Measurements from ENCODE around the gene ITIH3.

The ITIH3 gene

DNA sequence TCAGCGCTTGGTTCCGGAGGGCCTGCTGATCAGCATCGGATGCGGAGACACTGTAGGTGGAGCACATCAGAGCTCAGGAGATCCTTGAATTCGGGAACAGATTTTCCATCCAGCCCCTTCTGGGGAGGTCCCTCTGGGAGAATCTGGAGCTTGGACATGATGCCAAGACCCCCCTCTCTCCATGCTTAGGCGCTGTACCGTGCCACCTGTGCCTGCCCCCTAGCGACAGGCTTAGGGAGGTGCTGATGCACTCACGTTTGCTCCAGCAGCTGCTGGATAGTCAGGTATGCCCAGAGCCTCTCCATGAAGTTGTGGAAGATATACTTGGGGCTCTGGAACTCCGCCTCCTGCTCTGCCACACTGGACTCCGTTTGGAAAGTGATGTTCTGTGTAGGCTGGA is 26.1 kb downstream of the ITIH3 start:
- DNase-seq (ENCODE audit: extremely low read depth in 1 of 2, low read depth in 1 of 2): no peak

DNA sequence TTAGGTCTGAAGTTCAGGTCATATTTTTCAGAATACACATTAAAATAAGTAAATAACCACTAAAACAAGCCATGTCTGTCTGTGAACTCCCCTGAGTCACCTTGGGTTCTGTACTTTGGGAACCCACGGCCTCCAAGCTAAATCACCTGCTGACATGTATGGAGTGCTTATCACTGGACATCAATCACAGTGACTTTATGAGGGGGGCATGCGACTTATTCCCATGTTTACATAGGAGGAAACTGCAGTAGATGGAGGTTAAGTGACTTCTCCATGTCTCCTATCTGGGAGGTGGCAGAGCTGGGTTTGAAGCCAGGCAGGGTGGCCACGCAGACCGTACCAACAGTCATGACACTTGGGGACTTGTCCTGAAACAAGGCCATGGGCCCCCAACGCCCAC is 27.8 kb downstream of the ITIH3 start:
- DNase-seq (ENCODE audit: extremely low read depth in 1 of 2, low read depth in 1 of 2): no peak

DNA sequence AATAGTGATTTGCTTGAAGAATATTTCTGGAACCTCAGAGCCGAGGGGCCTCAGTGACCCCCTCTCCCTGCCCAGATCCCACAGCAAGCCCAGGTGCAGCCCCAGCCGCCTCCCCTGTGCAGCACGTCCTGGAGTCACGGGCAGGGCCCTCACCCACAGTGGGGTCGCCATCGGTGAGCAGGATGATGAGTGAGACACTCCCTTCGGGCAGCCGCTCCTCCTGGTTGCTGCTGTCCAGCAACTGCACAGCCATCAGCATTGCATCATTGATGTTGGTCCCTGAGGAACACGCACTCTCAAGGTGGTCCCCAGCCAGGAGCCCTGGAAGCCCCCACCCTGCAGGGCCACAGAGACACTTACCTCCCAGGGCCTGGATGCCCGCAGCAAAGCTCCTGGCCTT is 29.4 kb downstream of the ITIH3 start:
- no peak for DNase-seq (ENCODE audit: extremely low read depth in 1 of 2, low read depth in 1 of 2)

DNA sequence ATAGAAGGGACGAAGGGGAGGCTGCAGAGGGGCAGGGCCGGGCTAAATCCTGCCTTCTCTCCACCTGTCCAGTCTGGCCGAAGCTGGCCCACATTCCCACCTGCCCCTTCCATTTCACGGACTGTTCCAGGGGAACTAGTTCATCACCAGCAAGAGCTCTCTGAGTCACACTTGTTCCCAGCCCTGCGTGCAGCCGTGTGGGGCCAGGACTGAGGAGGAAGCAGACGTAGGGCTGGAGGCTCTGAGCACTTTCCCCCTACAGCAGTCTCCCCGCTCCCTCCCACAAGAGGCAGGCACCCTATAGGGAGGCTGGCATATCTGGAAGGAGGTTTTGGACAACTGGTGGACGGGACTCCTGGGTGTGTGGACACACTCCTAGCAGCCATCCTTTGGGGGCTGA is 32.8 kb downstream of the ITIH3 start:
- DNase-seq (ENCODE audit: extremely low read depth in 1 of 2, low read depth in 1 of 2): no peak

DNA sequence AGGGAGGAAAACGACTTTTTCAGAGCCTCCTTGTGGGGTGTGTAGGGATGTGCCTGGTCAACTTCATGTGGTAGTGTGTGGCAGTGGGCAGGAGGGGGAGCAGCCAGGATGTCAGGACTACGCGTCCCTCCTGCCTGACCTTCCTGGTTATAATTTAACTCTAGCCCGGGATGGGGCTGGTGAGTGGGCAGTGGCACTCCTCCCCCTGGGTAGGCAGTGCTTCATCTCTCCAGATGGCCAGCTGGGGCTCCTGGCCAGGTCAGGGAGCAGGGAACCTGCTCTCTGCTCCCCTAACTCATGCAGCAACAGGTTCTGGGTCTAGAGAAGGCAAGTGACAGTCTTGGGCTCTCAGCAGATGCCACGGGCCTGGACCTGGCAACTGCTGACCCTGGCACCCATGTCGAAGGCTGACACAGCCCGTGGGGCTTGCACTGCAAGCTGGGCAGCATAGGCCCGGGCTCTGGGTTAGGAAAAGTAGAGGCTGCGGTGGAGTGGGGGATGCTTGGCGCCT is 33.3 kb downstream of the ITIH3 start:
- DNase-seq (ENCODE audit: extremely low read depth in 1 of 2, low read depth in 1 of 2): no peak

DNA sequence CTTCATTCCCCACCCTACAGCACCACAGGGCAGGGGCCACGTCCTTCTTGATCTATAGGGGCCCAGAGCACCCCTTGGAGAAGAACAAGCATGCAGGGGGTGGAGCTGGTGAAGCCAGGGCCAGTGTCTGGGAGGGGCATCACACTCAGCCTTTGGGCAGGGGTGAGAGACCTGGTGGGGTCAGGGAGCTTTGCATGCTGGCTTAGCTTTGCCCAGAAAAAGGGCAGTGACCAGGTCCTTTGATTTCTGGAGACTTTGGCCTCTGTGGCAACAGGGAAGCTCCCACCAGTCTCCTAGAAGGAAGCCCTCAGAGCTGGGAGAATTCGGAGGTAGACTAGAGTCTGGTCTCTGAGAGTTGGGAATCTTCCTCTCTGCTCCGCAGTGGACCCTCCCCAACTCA is 34.9 kb downstream of the ITIH3 start:
- no peak for DNase-seq (ENCODE audit: extremely low read depth in 1 of 2, low read depth in 1 of 2)

DNA sequence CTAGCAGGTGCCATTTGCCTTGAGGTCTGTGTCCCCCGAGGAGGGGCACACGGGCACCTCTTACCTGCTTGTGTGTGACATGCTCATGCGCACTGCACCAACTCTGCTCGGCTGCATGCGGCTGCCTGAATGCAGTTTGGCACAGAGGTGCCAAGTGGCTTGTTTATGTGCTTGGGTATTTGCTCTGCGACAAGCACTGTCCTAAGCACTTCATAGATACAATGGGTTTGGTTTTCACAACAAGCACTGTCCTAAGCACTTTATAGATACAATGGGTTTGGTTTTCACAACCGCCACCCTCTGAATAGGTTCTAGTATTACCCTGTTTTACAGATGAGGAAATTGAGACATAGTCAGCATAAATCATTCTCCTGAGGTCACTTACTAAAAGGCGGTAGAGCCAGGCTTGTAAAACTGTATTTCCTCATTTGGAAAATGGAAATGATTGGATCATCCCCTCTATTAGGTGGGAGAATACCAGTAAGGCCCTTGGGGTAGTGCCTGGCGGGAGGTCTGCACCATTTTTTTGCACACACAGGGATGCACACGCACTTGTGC is 35.4 kb downstream of the ITIH3 start:
- no peak for DNase-seq (ENCODE audit: extremely low read depth in 1 of 2, low read depth in 1 of 2)

DNA sequence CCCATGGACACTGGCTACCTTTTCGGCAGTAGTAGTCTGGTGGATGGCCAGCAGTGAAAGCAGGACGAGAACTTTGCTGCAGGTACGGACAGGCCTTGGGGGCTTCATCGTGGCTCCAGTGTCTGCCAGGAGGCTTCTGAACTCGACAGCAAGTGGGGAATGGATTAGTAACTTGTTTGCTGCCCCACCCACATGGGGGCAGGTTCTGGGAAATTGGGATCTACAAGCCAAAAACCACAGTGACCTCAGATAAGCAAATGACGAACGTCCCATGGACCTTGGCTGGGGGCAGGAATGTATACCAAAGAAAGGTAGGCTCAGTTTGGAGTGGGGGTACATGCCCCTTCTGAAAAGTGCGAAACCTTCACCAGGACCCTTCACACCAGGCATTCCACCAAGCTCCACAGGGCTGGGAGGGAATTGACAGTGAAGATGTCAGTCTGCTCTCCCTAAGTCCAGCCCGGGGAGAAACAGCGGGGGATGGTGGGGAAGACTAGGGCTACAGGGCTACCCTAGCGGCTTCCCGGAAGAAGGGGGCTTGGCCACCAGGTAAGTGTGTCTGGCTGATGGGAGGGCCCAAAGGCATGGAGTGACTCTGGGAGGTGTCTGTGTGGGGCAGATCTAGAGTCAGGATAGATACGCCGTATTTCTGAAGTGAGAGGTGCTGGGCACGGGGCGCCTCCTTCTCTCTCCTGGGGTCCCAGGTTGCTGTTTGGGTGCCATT is 36.1 kb downstream of the ITIH3 start, which contains the start of gene ITIH4:
Gene ITIH4, minus strand, starts transcription at position 138 of the 724 bp plus-strand sequence. Its CDS starts 30 bp downstream, at position 108.
- no peak for DNase-seq (ENCODE audit: extremely low read depth in 1 of 2, low read depth in 1 of 2)

DNA sequence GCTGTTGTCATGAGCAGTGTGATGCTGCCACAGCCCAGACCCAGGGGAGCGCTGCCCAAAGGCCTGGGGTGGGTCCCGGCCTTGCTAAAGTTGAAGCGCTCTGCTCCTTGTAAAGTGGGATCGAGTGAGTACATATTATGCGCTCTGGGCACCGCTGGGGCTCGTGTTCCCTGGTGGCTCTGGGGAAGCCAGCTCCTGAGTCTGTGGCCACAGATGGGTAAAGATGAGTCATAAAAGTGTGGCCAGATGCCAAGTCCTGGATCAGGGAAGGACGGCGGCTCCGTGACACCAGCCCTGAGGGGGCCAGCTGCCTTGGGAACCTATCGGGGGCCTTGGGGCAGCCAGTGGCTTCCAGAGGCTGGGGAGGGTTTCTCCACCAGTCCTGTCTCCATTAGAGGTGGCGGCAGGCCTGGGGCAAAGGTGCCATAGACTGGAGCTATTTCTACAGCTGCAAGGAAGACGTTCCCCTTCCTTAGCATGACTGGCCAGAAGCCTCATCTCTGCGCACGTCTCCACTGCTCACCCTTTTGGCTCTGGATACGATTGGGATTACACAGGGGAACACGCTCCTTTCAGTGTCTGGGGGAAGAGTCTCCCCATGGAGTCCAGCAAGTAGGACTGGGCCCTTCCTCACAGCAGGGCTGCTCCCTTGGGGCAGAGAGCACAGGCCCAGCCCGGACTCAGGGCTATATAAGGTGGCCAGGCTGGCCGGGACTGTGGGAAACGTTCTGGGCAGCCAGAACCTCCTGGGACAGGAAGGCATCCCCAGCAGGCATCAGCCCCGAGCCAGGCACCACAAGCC is 37.1 kb downstream of the ITIH3 start:
- no peak for DNase-seq (ENCODE audit: extremely low read depth in 1 of 2, low read depth in 1 of 2)

DNA sequence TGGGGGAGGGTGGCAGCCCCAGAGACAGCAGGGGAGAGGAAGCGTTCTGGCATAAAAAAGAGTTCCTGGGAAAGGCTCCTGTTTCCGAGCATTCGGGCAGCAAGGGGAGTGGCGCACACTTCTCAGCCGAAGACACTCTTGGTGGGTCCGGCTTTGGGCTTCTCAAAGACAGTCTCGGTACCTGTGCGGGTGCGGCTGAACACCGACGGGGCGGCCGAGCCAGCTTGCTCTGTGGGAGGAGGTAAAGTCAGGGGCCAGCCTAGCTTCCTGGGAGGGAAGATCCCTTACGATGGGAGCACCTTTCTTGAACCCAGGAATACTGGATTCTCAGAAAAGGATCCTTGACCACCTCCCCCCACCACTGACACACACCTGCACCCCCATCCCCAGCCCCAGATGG is 38.6 kb downstream of the ITIH3 start:
- no peak for DNase-seq (ENCODE audit: extremely low read depth in 1 of 2, low read depth in 1 of 2)

DNA sequence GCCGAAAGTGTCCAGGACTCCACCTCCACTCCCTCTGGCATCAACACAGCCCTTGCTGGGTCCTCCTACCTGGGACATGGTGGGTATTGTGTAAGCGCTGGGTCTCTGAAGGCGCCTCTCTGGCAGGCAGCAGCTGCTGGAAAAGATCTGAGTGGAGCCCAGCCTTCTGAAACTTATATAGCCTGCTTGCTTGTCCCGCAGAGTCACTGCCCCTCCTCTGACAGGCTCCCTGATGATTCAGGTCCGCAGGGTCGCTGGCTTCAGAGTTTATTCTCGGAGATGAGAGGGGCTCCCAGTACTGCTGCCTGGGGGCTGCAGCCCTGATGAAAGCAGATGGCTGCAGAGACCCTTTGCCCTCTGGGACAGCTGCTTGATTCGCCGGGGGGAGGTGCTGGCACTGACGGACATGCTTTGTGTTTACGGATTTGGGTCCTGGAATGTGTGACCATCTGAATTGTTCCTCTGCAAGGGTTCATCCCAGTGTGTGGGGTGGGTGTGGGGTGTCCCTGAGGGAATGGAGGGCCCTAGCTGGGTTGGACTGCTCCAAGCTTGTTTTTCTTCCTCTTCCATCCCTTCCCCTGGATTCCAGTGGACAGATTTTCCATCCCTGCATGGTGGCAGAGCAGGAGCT is 40.4 kb downstream of the ITIH3 start, which contains the start of gene MUSTN1:
Gene MUSTN1, minus strand, starts transcription at position 149 of the 631 bp plus-strand sequence. Its CDS starts 71 bp downstream, at position 78.
- no peak for DNase-seq (ENCODE audit: extremely low read depth in 1 of 2, low read depth in 1 of 2)

DNA sequence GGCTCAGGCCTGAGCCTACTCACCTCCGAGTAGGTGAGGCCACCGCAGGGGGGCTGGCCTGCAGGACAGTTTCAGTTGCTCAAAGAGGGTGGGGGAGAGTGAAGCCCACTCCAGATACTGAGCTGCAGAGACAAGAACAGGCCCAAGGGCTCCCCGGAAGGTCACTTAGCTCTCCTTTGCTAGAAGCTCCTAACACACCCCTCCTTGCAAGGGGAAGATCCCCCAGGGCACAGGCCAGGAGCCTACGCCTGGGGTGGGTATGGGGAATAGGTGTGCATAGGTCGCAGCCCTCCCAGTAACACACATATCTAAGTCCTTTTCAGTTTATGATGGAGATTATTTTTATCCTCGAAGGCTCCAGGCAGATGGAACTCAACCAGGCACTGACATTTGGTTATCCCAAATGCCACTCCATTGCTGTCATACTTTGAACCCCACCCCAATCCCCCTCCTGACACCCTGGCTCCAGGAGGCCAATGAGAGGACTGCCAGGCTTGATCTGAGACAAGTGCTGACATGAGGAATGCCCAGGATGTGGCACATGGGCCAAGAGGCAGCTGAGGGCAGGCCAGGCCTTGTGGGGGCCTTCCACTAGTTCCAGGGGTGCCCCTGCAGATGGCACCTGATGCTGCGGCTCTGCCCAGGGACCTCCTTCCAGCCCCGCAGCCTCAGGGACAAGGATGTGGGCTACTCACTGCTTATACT is 41.3 kb downstream of the ITIH3 start:
- DNase-seq (ENCODE audit: extremely low read depth in 1 of 2, low read depth in 1 of 2): no peak

DNA sequence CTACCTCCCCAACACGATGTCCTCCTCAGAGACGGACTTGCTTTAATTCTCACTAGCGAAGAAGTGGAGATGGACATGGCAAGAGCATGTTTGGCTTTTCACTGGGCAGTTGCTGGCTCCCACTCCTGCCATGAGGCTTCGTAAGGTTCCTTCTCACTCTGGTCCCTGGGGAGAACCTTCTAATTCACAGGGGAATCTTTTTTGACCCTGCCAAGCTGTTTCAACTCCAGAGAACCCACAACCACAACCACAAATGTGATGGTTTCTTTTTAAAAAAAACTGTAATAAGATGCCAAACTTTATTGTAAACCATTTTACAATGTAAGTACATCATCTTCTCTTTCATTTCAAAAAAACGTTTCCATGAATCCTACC is 41.9 kb downstream of the ITIH3 start:
- DNase-seq (ENCODE audit: extremely low read depth in 1 of 2, low read depth in 1 of 2): no peak

DNA sequence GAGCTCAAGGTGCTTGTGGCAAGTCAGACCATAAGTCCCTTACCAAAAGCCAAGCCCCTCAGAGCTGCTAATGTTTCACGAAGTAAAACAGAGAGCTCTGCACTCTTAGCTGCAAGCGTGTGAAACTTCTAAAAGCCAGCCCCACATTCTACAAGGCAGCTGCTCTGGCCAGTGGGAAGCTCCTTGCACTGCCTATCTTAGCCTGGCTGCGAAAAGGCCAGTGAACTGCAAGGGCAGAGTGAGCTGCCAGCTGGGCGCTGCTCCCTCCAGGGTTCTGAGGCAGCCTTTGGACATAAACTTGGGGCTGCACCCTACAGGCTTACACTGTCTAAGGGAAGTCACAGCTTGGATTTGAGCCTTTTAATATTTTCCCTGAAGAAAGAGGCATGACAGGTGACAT is 42.4 kb downstream of the ITIH3 start:
- DNase-seq (ENCODE audit: extremely low read depth in 1 of 2, low read depth in 1 of 2): no peak

DNA sequence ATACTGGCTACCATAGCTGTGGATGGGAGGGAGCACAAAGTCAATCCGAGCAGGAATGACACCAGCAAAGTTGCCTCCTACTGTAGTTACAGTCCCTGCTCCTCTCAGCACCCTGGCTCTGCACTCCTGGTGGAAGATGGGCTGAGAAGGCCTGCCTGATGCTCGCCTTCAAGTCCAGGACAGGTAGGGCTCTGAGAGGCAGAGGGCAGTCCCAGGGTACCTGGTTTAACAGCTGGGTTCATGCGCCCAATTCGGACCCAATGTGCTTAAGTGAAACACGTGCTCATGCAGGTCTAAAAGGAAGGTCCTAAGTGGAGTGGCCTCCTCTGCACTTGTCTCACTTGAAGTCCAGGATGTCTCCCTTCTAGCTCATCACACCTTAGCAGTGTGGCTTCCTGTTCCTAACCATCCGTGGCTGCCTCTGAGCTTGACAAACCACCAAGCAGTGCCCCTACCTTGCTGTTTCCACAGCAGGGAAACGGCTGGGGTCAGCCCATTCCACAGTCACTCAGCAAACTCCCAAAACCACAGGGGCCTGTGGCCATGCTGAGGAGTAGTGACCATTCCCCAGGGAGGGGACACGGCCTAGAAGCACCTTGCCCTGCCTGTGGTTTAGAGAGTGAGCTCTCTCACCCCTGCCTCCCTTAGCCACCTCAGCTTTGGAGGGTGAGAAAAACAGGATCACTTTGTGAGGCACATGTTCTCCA is 44.1 kb downstream of the ITIH3 start:
- DNase-seq (ENCODE audit: extremely low read depth in 1 of 2, low read depth in 1 of 2): no peak

DNA sequence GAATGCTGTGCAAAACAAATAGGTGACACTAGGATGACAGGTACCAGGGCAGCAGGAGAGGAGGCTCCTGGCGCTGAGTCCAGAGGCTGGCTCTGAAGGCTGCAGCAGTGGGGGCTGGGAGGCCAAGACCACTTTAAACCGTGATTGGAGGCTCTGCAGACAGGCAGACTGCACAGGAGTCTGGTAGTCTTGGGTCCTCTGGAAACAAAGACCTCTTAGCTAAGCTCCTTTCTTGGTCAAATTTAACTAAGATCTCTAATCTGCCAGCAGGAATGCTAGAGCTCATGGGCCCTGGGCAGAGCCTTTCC is 44.6 kb downstream of the ITIH3 start:
- no peak for DNase-seq (ENCODE audit: extremely low read depth in 1 of 2, low read depth in 1 of 2)

DNA sequence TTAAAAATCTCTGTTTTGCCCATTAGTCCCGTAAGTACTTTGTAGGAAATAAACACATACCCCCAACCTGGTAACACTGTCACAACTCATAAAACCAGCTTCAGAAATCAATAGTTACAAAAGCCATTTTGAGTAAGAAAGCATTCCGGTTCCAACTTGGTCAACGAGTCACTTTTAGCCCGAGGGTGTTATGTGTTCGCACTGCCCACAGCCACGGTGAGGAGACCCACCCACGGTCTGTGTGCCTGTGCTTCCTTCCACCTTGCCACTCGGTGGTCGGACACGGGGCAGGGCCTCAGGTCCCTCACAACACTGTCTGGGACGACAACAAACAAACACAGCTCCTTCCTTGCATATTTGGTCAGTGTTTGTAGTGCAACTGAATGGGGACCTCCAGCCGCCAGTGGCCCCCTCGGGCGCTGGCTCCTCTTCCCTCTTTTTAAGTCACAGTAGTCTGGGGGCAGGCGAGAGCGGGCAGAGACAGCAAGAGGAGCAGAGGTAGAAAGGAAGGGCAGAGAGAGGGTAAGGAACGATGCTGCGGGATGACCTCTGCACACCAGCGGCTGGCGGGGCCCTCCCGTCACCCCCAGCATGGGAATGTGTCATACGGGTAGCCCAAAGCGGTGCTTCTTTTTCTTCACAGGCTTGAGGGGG is 45.4 kb downstream of the ITIH3 start:
- DNase-seq (ENCODE audit: extremely low read depth in 1 of 2, low read depth in 1 of 2): no peak

DNA sequence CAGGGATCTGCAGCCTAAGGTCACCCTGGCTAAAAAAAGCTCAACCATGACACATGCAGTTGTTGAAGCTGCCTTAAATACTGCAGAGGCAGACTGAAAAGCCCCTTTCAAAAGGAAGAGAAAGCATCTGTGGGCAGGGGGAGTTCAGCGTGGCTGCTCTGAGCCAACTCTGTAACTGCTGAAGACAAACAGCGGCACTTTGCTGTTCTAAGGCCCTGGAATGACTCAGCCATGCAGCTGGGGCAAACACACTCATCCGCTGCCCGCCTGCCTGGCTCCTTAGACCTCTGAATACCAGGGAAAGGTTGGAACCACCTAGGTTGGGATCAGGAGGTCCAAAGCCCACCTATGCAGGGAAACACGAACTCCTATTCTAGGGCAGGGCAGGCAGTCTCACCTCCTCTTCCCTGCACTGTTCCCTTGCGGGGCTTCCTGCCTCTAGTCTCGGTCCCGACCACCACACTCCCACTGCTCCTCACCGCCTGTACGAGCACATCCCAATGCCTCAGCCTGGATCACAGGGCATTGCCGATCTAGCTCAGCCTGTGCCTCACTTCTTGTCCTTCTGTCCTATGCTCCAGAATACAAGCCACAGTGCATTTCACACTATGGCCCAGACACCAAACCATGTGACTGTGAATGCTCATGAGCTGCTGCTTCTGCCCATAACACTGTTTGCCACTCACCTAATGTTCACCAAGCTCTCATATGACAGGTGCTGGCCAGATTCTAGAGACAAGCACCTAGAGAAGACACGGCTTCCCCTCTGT is 46.8 kb downstream of the ITIH3 start:
- DNase-seq (ENCODE audit: extremely low read depth in 1 of 2, low read depth in 1 of 2): no peak

DNA sequence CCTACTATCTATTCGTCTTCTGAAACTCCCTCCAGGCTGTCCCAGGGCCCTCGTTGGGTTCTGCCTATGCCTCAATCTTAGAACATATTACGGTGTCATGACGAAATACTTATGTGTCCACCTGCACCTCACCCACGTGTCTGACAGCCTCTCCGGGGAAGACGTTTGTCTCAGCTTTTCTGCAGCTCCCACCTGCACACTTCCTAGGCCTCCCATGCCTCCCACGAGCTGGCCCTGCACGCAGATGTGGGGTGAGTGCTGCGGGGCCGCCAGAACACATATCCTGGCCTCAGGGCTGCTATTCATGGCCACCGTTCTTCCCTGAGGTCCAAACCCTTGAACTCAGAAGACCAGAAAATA is 47.4 kb downstream of the ITIH3 start:
- DNase-seq (ENCODE audit: extremely low read depth in 1 of 2, low read depth in 1 of 2): no peak

Data from activated CD8-positive, alpha-beta memory T cell treated with anti-CD3 and anti-CD28 coated beads for 1 hour (primary cell).